Astrocyte (in vitro differentiated cells and primary cell): Measurements from ENCODE around the gene CYP2A6.

ENCODE experiments used
- EZH2 ChIP-seq: IDR thresholded peaks from 2 replicates; pipeline ENCODE4 v1.6.1; 2012; ENCODE audit warnings: mild to moderate bottlenecking, low read length, inconsistent platforms; ENCODE audit not compliant: insufficient read depth
- TF ChIP-seq, protein P1 (sequence below): IDR thresholded peaks from 2 replicates; pipeline ENCODE4 v1.5.1; 2011; ENCODE audit warnings: low read depth, mild to moderate bottlenecking, inconsistent platforms, low read length, moderate library complexity; ENCODE audit not compliant: insufficient read depth

DNA sequence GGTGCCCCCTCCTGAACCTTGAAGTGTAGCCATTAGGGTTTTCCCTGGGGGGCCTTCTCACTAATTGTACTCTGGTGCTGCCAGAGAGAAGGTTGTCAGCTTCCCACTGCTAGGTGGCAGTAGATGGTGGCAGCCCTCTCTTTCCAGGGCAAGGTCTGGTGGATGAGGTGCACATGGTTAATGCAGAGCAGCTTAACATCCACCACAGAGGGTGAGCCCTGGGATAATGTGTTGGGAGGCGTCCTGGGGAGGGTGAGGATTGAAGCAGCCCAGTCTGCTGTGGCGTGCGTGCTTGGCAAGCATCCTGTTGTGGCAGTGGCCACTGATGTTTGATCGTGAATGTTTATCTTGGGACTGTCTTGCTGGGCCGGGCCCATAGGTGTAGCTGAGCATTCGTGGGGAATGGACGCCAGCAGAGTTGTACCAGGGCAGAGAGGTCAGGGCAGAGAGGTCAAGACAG lies 45.4 kb downstream of the CYP2A6 start:
- TF ChIP-seq, protein P1, sequence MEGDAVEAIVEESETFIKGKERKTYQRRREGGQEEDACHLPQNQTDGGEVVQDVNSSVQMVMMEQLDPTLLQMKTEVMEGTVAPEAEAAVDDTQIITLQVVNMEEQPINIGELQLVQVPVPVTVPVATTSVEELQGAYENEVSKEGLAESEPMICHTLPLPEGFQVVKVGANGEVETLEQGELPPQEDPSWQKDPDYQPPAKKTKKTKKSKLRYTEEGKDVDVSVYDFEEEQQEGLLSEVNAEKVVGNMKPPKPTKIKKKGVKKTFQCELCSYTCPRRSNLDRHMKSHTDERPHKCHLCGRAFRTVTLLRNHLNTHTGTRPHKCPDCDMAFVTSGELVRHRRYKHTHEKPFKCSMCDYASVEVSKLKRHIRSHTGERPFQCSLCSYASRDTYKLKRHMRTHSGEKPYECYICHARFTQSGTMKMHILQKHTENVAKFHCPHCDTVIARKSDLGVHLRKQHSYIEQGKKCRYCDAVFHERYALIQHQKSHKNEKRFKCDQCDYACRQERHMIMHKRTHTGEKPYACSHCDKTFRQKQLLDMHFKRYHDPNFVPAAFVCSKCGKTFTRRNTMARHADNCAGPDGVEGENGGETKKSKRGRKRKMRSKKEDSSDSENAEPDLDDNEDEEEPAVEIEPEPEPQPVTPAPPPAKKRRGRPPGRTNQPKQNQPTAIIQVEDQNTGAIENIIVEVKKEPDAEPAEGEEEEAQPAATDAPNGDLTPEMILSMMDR, result no peak
- TF ChIP-seq EZH2, result no peak
